Keratinocyte (primary cell): ENCODE data around the gene NAA25. TPM values are rescaled to one million over a fixed set of nuclear protein-coding genes. Genes with fewer than 3 reads are reported as not detected.

Source experiments
- DNase-seq: peaks from one replicate; pipeline ENCODE4 v3.0.0-alpha.2; 2011; ENCODE audit warnings: low read depth, missing footprints, low spot score
- FAIRE-seq: peaks from 2 replicates; lab custom pipeline; 2011; peaks lifted over from hg19 to GRCh38; lab: Jason Lieb, UNC
- H2AFZ ChIP-seq: 2 replicates; pipeline ENCODE4 v1.6.0; 2012; ENCODE audit warnings: low read length, control low read depth, inconsistent platforms; ENCODE audit not compliant: control insufficient read depth
- H3K27ac ChIP-seq: 2 replicates; pipeline ENCODE4 v1.5.1; 2011; ENCODE audit warnings: low read length; ENCODE audit not compliant: control insufficient read depth, insufficient read depth
- H3K27me3 ChIP-seq: 3 replicates; pipeline ENCODE4 v1.6.0; 2011; ENCODE audit warnings: low read length; ENCODE audit not compliant: control insufficient read depth, insufficient read depth; ENCODE audit errors: extremely low read depth
- H3K36me3 ChIP-seq, 2 experiments: 2 replicates in 1 of 2; 3 replicates in 1 of 2; pipeline ENCODE4 v1.5.1; 2011; ENCODE audit warnings: low read length in 2 of 2, mild to moderate bottlenecking in 1 of 2; ENCODE audit not compliant: control insufficient read depth in 2 of 2, insufficient read depth in 2 of 2; ENCODE audit errors: extremely low read depth in 1 of 2
- H3K4me1 ChIP-seq: 3 replicates; pipeline ENCODE4 v1.5.1; 2011; ENCODE audit warnings: low read length; ENCODE audit not compliant: control insufficient read depth, insufficient read depth; ENCODE audit errors: extremely low read depth
- H3K4me2 ChIP-seq: 3 replicates; pipeline ENCODE4 v1.6.0; 2011; ENCODE audit warnings: low read depth, low read length; ENCODE audit not compliant: control insufficient read depth, insufficient read depth; ENCODE audit errors: extremely low read depth
- H3K4me3 ChIP-seq, 3 experiments: fragments of 200-600 bp in 1 of 3; sonication (generic) in 1 of 3; 2 replicates in 2 of 3; 3 replicates in 1 of 3; pipeline ENCODE4 v1.5.1; 2011 to 2016; ENCODE audit warnings: low read length in 3 of 3, mild to moderate bottlenecking in 3 of 3, control low read depth in 2 of 3, inconsistent platforms in 1 of 3, low read depth in 1 of 3, mixed read lengths in 1 of 3, mixed run types in 1 of 3, moderate library complexity in 1 of 3; ENCODE audit not compliant: control insufficient read depth in 2 of 3, insufficient read depth in 2 of 3; ENCODE audit errors: extremely low read depth in 1 of 3
- H3K79me2 ChIP-seq: 2 replicates; pipeline ENCODE4 v1.6.0; 2012; ENCODE audit warnings: low read length; ENCODE audit not compliant: control insufficient read depth, insufficient read depth
- H3K9ac ChIP-seq: 3 replicates; pipeline ENCODE4 v1.6.0; 2011; ENCODE audit warnings: low read length; ENCODE audit not compliant: control insufficient read depth, insufficient read depth; ENCODE audit errors: extremely low read depth
- H3K9me1 ChIP-seq: 3 replicates; pipeline ENCODE4 v1.6.0; 2011; ENCODE audit warnings: low read length; ENCODE audit not compliant: control insufficient read depth, insufficient read depth; ENCODE audit errors: extremely low read depth
- H3K9me3 ChIP-seq: 2 replicates; pipeline ENCODE4 v1.5.1; 2012; ENCODE audit warnings: low read depth, low read length; ENCODE audit not compliant: control insufficient read depth
- H4K20me1 ChIP-seq: 3 replicates; pipeline ENCODE4 v1.6.0; 2011; ENCODE audit warnings: low read length; ENCODE audit not compliant: control insufficient read depth, insufficient read depth; ENCODE audit errors: extremely low read depth
- EZH2 ChIP-seq: IDR thresholded peaks from one replicate; pipeline ENCODE4 v1.6.1; 2012; ENCODE audit warnings: inconsistent platforms, mild to moderate bottlenecking, low read length, moderate library complexity
- dilution Hi-C: fragments of 300-500 bp; cut with MboI; formaldehyde crosslinking; loops from one replicate; pipeline ENCODE4 v1.7.0; 2020; ENCODE audit warnings: low sequenced_read_pairs; ENCODE audit not compliant: extremely low pct_ligation_motif_present
- polyA plus RNA-seq, 5 experiments: library from polyadenylated mRNA; depleted of rRNA in 3 of 5; stranded (reverse) in 3 of 5; stranded (forward) in 1 of 5; unstranded in 1 of 5; fragments of >200 nt; gene quantifications; 1 replicate in 1 of 5; 2 replicates in 3 of 5; 3 replicates in 1 of 5; pipeline versions ENCODE4 v1.2.1 to v1.2.3, GENCODE V29; 2011 to 2012; ENCODE audit warnings: missing spikeins in 2 of 5, low read depth in 1 of 5, low replicate concordance in 1 of 5
- TF ChIP-seq, protein P1 (sequence below), 3 experiments: IDR thresholded peaks in 1 of 3; conservative IDR thresholded peaks in 1 of 3; optimal IDR thresholded peaks in 1 of 3; 2 replicates in 2 of 3; 3 replicates in 1 of 3; pipeline versions ENCODE3 to v1.5.1; 2011; ENCODE audit warnings: low read length in 3 of 3, mild to moderate bottlenecking in 3 of 3, moderate library complexity in 2 of 3, control low read depth in 1 of 3, inconsistent platforms in 1 of 3; ENCODE audit not compliant: insufficient read depth in 2 of 3; ENCODE audit errors: extremely low read depth in 1 of 3

Gene NAA25
- polyA plus RNA-seq, 1 donor (not counting 4 experiments of a cell fraction or from before 2014, with no cell fraction given) = 26.1 TPM

DNA sequence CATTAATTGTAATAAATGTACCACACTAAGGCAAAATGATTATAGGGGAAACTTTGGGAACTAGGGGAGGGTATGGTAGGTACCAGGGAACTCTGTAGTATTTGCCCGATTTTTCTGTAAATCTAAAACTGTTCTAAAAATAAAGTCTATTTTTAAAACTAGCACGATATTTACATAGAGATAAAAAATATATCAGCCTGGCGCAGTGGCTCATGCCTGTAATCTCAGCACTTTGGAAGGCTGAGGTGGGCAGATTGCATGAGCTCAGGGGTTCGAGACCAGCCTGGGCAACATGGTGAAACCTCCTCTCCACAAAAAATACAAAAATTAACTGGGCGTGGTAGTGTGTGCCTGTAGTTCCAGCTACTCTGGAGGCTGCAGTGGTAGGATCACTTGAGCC, 128.0 kb downstream of the NAA25 start:
- Histone ChIP-seq H3K27ac (no peak overlapping the region), H3K36me3 (no peaks in the 10 kb centered on the region), H3K9ac (no peak overlapping the region), H3K9me1 (no peaks in the 10 kb centered on the region), H3K4me2 (no peak overlapping the region), H3K27me3 (no peaks in the 10 kb centered on the region), H3K79me2 (no peaks in the 10 kb centered on the region), H2AFZ (no peak overlapping the region), H3K4me3 (no peak overlapping the region), H3K4me1 (no peaks in the 10 kb centered on the region), H3K9me3 (no peaks in the 10 kb centered on the region), H4K20me1 (no peaks in the 10 kb centered on the region)
- no peak for DNase-seq
- dilution Hi-C loops = no loop called here
- no peak for TF ChIP-seq EZH2
- TF ChIP-seq, protein P1, sequence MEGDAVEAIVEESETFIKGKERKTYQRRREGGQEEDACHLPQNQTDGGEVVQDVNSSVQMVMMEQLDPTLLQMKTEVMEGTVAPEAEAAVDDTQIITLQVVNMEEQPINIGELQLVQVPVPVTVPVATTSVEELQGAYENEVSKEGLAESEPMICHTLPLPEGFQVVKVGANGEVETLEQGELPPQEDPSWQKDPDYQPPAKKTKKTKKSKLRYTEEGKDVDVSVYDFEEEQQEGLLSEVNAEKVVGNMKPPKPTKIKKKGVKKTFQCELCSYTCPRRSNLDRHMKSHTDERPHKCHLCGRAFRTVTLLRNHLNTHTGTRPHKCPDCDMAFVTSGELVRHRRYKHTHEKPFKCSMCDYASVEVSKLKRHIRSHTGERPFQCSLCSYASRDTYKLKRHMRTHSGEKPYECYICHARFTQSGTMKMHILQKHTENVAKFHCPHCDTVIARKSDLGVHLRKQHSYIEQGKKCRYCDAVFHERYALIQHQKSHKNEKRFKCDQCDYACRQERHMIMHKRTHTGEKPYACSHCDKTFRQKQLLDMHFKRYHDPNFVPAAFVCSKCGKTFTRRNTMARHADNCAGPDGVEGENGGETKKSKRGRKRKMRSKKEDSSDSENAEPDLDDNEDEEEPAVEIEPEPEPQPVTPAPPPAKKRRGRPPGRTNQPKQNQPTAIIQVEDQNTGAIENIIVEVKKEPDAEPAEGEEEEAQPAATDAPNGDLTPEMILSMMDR (optimal IDR thresholded peaks at IDR 0.05 in 1 of 3, IDR thresholded peaks at IDR 0.05 in 1 of 3, conservative IDR thresholded peaks at IDR 0.05 in 1 of 3; ENCODE audit: extremely low read depth in 1 of 3, insufficient read depth in 2 of 3, low read length in 3 of 3) = no peak
- FAIRE-seq = no peak

DNA sequence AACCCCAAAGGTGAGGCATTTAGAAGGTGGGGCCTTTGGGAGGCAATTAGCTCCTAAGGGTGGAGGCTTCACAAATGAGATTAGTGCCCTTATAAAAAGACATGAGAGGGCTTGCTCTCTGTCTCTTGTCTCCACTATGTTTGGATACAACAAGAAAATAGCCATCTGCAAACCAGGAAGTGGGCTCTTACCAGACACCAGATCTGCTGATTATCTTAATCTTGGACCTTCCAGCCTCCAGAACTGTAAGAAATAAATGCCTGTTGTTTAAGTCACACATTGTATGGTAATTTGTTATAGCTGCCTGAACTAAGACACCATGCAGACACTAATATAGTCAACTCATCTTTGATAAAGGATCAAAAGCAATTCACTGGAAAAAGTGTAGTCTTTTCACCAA, 130.0 kb downstream of the NAA25 start:
- Histone ChIP-seq H3K36me3 (no peaks in the 10 kb centered on the region), H4K20me1 (no peaks in the 10 kb centered on the region), H3K9ac (no peak overlapping the region), H3K4me1 (no peaks in the 10 kb centered on the region), H3K27me3 (no peaks in the 10 kb centered on the region), H3K9me3 (no peaks in the 10 kb centered on the region), H3K4me2 (no peak overlapping the region), H2AFZ (no peak overlapping the region), H3K79me2 (no peaks in the 10 kb centered on the region), H3K4me3 (no peak overlapping the region), H3K9me1 (no peaks in the 10 kb centered on the region), H3K27ac (no peak overlapping the region)
- DNase-seq (no peak), FAIRE-seq (no peak)
- TF ChIP-seq EZH2 = no peak
- TF ChIP-seq, protein P1 (optimal IDR thresholded peaks at IDR 0.05 in 1 of 3, IDR thresholded peaks at IDR 0.05 in 1 of 3, conservative IDR thresholded peaks at IDR 0.05 in 1 of 3; ENCODE audit: extremely low read depth in 1 of 3, insufficient read depth in 2 of 3, low read length in 3 of 3) = no peak
- dilution Hi-C loops = no loop called here
